HCT116 (cell line): ENCODE results near the gene DPP6. TPM values are rescaled to one million over a fixed set of nuclear protein-coding genes. Genes with fewer than 3 reads are reported as not detected.

Experiments used
- ATAC-seq: fragments of 200-7000 bp; cut with Tn5 transposase; 2 replicates; pipeline ENCODE4 v1.9.1; 2020; ENCODE audit warnings: mild to moderate bottlenecking, moderate library complexity
- BruUV-seq: library from RNA; stranded (reverse); fragments of 400-500 nt; replicated peaks from 2 replicates; lab custom pipeline; 2021; lab: Mats Ljungman, UMichigan
- CTCF ChIA-PET: fragments of 300-600 bp; sonication (Branson Sonifier 250); formaldehyde crosslinking; loops from one replicate; lab custom pipeline; 2021; ENCODE audit warnings: antibody characterized with exemption; lab: Charles Lee
- POLR2A ChIA-PET: fragments of 300-600, 350-600 bp; sonication (Branson Sonifier 250); formaldehyde crosslinking; loops from one replicate; lab custom pipeline; 2021; ENCODE audit warnings: antibody characterized with exemption; lab: Charles Lee
- RAD21 ChIA-PET, 2 experiments: fragments of 300-600 bp; sonication (Branson Sonifier 250); formaldehyde crosslinking; loops; one replicate each; lab custom pipeline; 2023; ENCODE audit warnings: low total read pairs in 2 of 2; ENCODE audit not compliant: uncharacterized antibody in 2 of 2, unreplicated experiment in 2 of 2, low non-redundant PET in 1 of 2; lab: Charles Lee
- DNase-seq: peaks from one replicate; pipeline ENCODE4 v3.0.0-alpha.2; 2010; ENCODE audit warnings: low read depth, low spot score
- H2AFZ ChIP-seq: fragments of 200-600 bp; shearing (Covaris generic), sonication (generic); 2 replicates; pipeline ENCODE4 v1.6.1; 2017; ENCODE audit warnings: low read depth, mixed run types, mixed read lengths, antibody characterized with exemption, low read length; ENCODE audit not compliant: poor library complexity, severe bottlenecking
- H3K27ac ChIP-seq: 2 replicates; pipeline ENCODE4 v1.5.1; 2012; ENCODE audit warnings: low read depth, low read length
- H3K27me3 ChIP-seq: fragments of 200-600 bp; sonication (generic); 2 replicates; pipeline ENCODE4 v1.6.1; 2016; ENCODE audit warnings: mixed run types, low read length, mixed read lengths; ENCODE audit not compliant: insufficient read depth
- H3K36me3 ChIP-seq, 2 experiments: fragments of 200-500 bp in 1 of 2; fragments of 200-600 bp in 1 of 2; sonication (Bioruptor generic) in 1 of 2; sonication (generic) in 1 of 2; 2 replicates each; pipeline versions ENCODE4 v1.5.1 to v1.6.1; 2014 to 2016; ENCODE audit warnings: low read length in 2 of 2, inconsistent platforms in 1 of 2, mixed read lengths in 1 of 2, mixed run types in 1 of 2; ENCODE audit not compliant: insufficient read depth in 2 of 2, control insufficient read depth in 1 of 2
- H3K4me1 ChIP-seq, 2 experiments: fragments of 200-600 bp in 1 of 2; sonication (generic) in 1 of 2; 2 replicates each; pipeline versions ENCODE4 v1.5.1 to v1.6.1; 2012 to 2017; ENCODE audit warnings: low read length in 2 of 2, inconsistent platforms in 1 of 2, mild to moderate bottlenecking in 1 of 2, mixed read lengths in 1 of 2, mixed run types in 1 of 2, moderate library complexity in 1 of 2; ENCODE audit not compliant: insufficient read depth in 2 of 2, control insufficient read depth in 1 of 2
- H3K4me2 ChIP-seq: fragments of 200-600 bp; sonication (generic); 2 replicates; pipeline ENCODE4 v1.6.1; 2017; ENCODE audit warnings: mixed run types, low read length, mixed read lengths
- H3K4me3 ChIP-seq, 2 experiments: fragments of 200-600 bp in 1 of 2; sonication (generic) in 1 of 2; replicated peaks in 1 of 2; 2 replicates each; pipeline ENCODE4 v1.5.1; 2011 to 2016; ENCODE audit warnings: low read length in 2 of 2, control low read depth in 1 of 2, low read depth in 1 of 2, mild to moderate bottlenecking in 1 of 2, mixed read lengths in 1 of 2, mixed run types in 1 of 2
- H3K79me2 ChIP-seq: fragments of 200-600 bp; sonication (generic); 2 replicates; pipeline ENCODE4 v1.6.1; 2017; ENCODE audit warnings: mild to moderate bottlenecking, mixed run types, low read length, moderate library complexity, mixed read lengths; ENCODE audit not compliant: insufficient read depth
- H3K9ac ChIP-seq: fragments of 200-600 bp; sonication (generic); 2 replicates; pipeline ENCODE4 v1.6.1; 2016; ENCODE audit warnings: low read length, mixed read lengths
- H3K9me2 ChIP-seq: fragments of 200-600 bp; sonication (generic), shearing (Covaris generic); 2 replicates; pipeline ENCODE4 v1.6.1; 2017; ENCODE audit warnings: mixed run types, mild to moderate bottlenecking, moderate library complexity; ENCODE audit not compliant: insufficient read depth
- H3K9me3 ChIP-seq, 2 experiments: fragments of 200-500 bp in 1 of 2; fragments of 200-600 bp in 1 of 2; sonication (Bioruptor generic) in 1 of 2; sonication (generic) in 1 of 2; 2 replicates each; pipeline ENCODE4 v1.6.1; 2014 to 2017; ENCODE audit warnings: low read length in 2 of 2, mixed read lengths in 2 of 2, inconsistent platforms in 1 of 2, low read depth in 1 of 2, mild to moderate bottlenecking in 1 of 2, mixed run types in 1 of 2, moderate library complexity in 1 of 2; ENCODE audit not compliant: control insufficient read depth in 1 of 2, insufficient read depth in 1 of 2
- H4K20me1 ChIP-seq: fragments of 200-600 bp; sonication (generic), shearing (Covaris generic); 2 replicates; pipeline ENCODE4 v1.6.1; 2017; ENCODE audit warnings: mixed run types, mild to moderate bottlenecking, moderate library complexity; ENCODE audit not compliant: insufficient read depth
- ATF3 ChIP-seq: IDR thresholded peaks from 2 replicates; pipeline ENCODE4 v1.6.1; 2012
- CBX3 ChIP-seq: IDR thresholded peaks from 2 replicates; pipeline ENCODE4 v1.6.1; 2012; ENCODE audit warnings: low read depth
- CEBPB ChIP-seq: IDR thresholded peaks from 2 replicates; pipeline ENCODE4 v1.6.1; 2012; ENCODE audit warnings: low read depth
- EGR1 ChIP-seq: IDR thresholded peaks from 2 replicates; pipeline ENCODE4 v1.6.1; 2012; ENCODE audit warnings: low read depth
- EZH2phosphoT487 ChIP-seq: fragments of 200-600 bp; IDR thresholded peaks from 2 replicates; pipeline ENCODE4 v1.6.1; 2018; ENCODE audit warnings: antibody characterized with exemption, borderline replicate concordance
- POLR2AphosphoS5 ChIP-seq: IDR thresholded peaks from 2 replicates; pipeline ENCODE4 v1.6.1; 2011; ENCODE audit warnings: mild to moderate bottlenecking, low read depth, low read length, moderate library complexity
- RAD21 ChIP-seq: IDR thresholded peaks from 2 replicates; pipeline ENCODE4 v1.6.1; 2012; ENCODE audit warnings: low read depth, mild to moderate bottlenecking
- REST ChIP-seq: IDR thresholded peaks from 2 replicates; pipeline ENCODE4 v1.6.1; 2012; ENCODE audit warnings: low read depth
- SRF ChIP-seq: IDR thresholded peaks from 2 replicates; pipeline ENCODE4 v1.6.1; 2012; ENCODE audit warnings: low read depth
- TCF7L2 ChIP-seq: IDR thresholded peaks from 2 replicates; pipeline ENCODE4 v1.7.0; 2011; ENCODE audit warnings: borderline replicate concordance, inconsistent platforms; ENCODE audit not compliant: insufficient read depth, insufficient read length; ENCODE audit errors: extremely low read depth
- YY1 ChIP-seq: IDR thresholded peaks from 2 replicates; pipeline ENCODE4 v1.6.1; 2011; ENCODE audit warnings: low read length, low read depth, moderate library complexity, mild to moderate bottlenecking; ENCODE audit not compliant: insufficient replicate concordance; ENCODE audit errors: extremely low read depth
- ZBTB33 ChIP-seq: IDR thresholded peaks from 2 replicates; pipeline ENCODE4 v1.6.1; 2011; ENCODE audit warnings: mild to moderate bottlenecking, low read length, moderate library complexity; ENCODE audit not compliant: insufficient replicate concordance; ENCODE audit errors: extremely low read depth
- ZNF274 ChIP-seq: fragments of 200-500 bp; sonication (Bioruptor generic); IDR thresholded peaks from 2 replicates; pipeline ENCODE4 v1.6.1; 2014; ENCODE audit warnings: mild to moderate bottlenecking, low read depth, low read length, inconsistent platforms
- intact Hi-C: fragments of 100-400 bp; cut with micrococcal nuclease; formaldehyde crosslinking; loops from 2 replicates; pipeline ENCODE4 v1.10.0; 2022
- total RNA-seq: library from RNA; stranded (reverse); gene quantifications from one replicate; pipeline ENCODE4 v1.2.1, GENCODE V29; 2021; ENCODE audit not compliant: unreplicated experiment

DPP6 gene
- total RNA-seq, 1 experiment from 2014 or later: not detected

- TF ChIP-seq ZNF274 (no peak), REST (no peak), CBX3 (no peak), ATF3 (no peak), POLR2AphosphoS5 (no peak), YY1 (no peak), ZBTB33 (no peak), RAD21 (no peak), CEBPB (no peak), EGR1 (no peak), TCF7L2 (no peak), EZH2phosphoT487 (no peak), SRF (no peak)
- TF ChIP-seq, all 23 proteins: peak for 0
- no TSS peak for BruUV-seq
- Histone ChIP-seq H4K20me1 (no peaks in the 10 kb centered on the region), H3K4me1 (no peaks in the 10 kb centered on the region), H3K9me2 (no peaks in the 10 kb centered on the region), H3K4me2 (no peak overlapping the region), H3K4me3 (no peak overlapping the region), H3K79me2 (no peaks in the 10 kb centered on the region), H3K27me3 (no peaks in the 10 kb centered on the region), H3K9ac (no peak overlapping the region), H3K9me3 (peaks cover 0 to 4% of the 10 kb centered on the region in 2 experiments; a peak in 1 of 4 replicates), H3K27ac (no peak overlapping the region), H2AFZ (no peak overlapping the region), H3K36me3 (no peaks in the 10 kb centered on the region)
- RAD21 ChIA-PET: no interaction called here
- POLR2A ChIA-PET: no interaction called here
- no peak for DNase-seq
- ATAC-seq: no peak
- intact Hi-C loops: no loop called here
- CTCF ChIA-PET: no interaction called here
Measured at GRCh38 chr7:154424350-154424749, 372.2 kb downstream of the DPP6 start.
